NCI-H2227 treated with DMSO at 0.1 percent for 48 hours (cell line): ENCODE data around the gene MORN1.
A peak's percentile ranks its signal among the peaks of the same experiment; 100 is the strongest.

Source experiments
- DNase-seq: peaks from one replicate; lab custom pipeline; 2025; lab: John Stamatoyannopoulos, UW

The MORN1 gene

DNA sequence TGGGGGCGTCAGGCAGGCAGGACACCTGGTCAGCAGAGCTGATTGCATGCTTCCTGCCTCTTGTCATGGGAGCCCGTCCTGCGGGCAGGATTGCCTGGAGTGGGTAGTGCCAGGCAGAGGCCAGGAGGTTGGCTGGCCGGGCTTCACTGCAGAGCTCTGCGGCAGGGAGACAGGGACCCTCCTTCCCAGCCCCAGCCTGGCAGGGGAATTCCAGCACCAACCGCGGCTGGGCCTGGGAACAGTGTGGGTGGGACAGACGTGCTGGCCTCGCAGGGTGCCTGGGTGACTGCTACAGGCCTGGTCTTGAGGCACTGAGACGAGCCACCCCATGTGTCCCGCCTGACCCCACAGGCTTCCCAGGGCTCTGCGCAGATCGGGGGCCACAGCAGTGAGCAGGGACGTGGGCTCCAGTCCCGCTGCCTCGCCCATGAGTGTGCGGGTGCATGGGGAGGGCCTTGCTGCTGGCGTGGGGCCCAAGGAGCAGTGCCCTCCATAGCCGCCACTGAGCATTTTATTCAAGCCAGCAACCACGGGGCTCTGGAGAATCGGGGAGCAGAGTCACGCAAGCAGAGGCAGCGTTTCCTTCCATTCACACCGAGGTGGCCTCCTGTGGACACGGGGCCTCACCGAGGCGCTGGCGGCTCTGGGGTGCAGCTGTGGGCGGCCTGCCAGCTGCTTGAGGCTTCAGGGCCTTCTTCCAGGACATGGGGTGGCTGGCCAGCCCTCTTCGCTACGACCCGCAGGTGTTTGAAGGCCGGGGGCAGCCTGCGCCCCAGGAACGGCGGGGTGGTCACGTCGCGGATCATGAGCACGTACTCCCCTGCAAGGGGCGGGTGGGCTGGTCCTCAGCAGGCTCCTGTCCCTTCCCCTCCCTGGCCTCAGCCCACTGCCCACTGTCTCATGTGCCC is 70.3 kb downstream of the MORN1 start:
- DNase-seq, result no peak

DNA sequence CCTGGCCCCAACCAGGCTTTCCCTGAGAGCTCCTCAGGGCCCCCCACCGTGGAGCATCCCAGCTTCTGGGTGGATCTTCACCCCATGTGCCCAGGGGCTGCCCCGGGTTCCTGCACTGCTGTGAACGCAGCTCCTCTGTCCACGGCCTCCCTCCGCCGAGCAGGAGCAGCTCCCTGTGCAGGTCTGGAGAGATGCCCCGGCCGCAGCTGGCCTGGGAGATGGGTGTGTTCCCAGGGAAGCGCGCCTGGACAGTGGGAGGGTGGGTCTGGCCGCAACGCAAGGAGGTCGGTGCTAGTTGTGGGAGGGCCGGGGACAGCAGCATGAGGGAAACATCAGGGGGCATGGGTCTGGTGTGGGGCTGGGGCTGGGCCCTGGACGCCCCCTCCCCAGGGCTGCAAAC is 71.3 kb downstream of the MORN1 start:
- no peak for DNase-seq

DNA sequence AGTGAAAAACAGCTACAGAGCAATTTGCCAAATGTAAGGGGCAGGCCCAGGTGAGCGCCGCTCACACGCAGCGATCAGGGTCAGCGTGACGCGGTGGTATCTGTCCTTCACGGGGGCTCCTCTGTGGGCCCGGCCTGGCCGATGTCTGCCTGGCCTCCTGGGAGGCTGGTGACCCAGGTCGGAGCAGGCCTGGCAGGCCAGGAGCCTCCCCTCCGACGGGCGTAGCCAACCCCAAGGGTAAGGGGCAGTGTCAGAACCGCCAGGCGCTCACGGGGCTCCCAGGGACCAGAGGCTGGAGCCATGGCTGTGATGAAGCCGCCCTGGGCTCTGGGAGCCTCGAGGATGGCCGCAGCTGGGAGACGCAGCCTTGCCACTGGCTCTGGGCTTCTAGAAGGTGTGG is 72.1 kb downstream of the MORN1 start:
- no peak for DNase-seq

DNA sequence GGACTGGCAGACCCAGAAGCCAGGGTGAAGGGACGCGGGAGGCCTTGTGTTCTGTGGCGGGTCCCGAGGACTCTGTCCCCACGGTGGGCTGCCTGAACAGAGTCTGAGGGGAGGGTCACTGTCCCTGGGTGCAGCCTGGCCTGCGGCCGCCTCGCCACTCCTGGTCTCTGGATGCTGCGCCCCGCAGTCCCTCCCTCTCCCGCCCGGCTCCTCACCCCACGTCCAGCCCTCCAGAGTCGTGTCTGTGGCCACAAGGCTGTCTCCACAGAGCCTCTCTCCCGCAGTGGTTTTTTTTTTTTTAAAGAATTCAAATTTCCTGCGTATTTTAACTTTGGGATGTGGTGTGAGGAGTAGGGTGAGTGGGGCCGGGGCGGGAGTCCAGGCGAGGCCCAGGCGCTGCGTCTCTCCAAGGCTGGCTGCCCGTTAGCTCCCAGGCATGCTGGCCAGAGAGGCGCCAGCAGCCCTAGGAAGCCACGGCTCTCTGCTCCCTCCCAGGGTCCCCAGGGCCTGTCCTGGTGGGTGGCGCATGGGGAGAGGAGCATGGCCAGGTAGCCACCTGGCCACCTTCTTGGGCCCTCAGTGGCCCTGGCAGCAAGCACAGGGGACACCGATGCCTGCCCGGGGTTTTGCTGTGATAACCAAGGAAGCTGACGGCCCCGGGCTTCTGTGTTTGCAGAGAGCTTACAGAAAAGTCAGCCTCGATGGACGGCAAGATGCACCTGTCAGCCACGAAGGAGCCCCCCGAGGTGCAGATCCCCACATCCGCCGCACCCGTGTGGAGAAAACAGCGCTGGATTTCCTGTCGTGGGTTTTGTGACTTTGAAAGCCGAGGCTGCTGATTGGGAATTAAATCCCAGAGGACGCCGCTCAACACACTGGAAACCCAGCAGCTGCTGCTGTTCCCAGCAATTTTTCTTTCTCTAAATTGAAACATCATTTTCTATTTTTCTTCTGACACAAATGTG is 72.8 kb downstream of the MORN1 start:
- no peak for DNase-seq

DNA sequence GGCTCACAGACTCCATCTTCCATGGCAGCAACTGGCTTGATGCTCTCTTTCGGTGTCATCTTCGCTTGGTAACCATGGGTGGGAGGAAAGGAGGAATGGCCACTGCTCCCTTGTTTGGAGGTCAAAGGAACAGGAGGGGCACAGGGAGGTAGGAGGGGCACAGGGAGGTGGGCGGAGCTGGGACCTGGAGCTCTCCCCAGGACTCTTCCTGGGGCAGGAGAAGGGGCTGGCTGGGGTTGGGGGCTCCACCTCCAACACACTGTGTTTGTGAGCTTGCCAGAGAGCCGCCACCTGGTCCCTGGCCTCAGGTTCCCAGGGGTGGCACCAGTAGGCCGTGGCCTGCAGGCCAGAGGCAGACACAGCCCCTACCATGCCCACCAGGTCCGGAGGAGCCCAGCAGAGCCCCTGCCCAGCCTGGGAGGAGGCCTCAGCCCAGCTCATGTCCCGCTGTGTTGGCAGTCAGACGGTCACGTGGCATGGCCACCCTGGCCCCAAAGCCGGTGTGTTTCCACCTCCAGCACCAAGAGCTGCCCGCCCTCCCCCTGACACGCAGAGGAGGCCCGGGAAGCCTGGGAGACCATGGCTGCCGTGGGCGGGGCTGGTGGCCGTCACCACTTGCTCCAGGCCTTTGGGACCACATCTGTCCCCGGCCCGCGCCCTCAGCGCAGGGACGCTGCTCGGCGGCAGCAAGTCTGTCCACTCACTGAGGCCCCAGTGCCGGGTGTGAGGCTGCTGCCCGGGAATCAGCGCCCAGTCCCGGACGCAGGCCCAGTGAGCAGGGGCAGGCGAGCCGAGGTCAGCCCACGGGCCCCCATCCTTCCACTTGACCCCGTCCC is 73.9 kb downstream of the MORN1 start:
- no peak for DNase-seq

DNA sequence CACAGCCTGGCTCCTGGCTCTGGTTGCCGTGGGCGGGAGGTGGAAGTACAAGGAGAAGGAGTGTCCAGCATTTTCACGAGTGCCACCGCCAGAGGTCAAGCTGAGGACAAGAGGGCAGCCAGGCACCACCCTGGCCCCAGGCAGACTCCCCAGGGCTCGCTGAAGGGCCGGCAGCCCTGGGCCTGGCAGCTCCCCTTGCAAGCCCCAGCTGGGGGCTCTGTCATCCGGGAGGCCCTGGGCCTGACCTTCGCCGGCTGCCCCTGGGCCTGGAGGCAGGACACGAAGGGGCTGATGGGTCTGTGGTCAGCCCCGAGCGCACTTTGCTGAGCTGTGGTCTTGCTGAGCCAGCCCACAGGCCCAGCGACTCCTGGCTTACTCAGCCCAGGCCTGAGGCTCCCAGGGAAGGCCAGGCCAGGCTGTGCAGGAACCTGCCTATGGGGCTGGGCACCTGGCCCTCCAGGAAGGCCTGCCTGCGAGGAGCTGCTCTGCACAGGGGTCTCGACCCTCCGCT is 74.8 kb downstream of the MORN1 start:
- DNase-seq, result no peak

DNA sequence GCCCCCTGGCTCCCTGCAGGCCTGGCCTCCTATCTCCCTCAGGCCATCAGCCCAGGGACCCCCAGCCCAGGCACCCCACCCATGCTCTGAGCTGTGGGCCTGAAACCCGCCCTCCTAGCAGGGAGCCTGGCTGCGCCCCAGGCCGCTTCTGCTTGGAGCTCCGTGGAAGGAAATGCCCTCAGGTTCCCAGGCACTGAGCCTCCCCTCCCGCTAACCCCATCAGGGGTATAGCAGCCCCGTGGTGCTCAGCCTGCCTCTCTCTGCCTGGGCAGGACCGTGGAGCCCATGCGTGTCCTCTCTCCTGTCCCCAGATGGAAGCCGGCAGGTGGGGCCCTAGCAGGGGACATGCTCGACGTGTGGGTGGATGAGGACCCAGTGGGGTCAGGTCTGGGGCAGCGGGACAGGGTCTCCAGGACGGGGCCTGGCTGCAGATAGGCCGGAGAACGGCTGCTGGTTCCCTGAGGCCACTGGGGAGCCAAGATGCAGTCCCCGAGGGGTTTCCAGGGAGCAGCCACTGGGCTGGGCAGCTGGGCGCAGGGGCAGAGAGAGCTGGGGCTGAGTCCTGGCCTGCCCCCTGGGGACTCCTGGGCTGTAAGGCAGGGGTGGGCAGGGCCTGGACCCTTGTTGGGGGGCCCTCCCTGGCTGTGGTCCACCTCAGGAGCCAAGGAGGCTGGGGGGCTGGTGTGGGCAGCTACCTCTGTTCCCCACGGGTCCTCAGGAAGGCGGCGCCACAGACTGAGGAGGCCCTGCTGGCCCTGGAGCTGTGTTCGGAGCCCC is 75.5 kb downstream of the MORN1 start:
- no peak for DNase-seq

DNA sequence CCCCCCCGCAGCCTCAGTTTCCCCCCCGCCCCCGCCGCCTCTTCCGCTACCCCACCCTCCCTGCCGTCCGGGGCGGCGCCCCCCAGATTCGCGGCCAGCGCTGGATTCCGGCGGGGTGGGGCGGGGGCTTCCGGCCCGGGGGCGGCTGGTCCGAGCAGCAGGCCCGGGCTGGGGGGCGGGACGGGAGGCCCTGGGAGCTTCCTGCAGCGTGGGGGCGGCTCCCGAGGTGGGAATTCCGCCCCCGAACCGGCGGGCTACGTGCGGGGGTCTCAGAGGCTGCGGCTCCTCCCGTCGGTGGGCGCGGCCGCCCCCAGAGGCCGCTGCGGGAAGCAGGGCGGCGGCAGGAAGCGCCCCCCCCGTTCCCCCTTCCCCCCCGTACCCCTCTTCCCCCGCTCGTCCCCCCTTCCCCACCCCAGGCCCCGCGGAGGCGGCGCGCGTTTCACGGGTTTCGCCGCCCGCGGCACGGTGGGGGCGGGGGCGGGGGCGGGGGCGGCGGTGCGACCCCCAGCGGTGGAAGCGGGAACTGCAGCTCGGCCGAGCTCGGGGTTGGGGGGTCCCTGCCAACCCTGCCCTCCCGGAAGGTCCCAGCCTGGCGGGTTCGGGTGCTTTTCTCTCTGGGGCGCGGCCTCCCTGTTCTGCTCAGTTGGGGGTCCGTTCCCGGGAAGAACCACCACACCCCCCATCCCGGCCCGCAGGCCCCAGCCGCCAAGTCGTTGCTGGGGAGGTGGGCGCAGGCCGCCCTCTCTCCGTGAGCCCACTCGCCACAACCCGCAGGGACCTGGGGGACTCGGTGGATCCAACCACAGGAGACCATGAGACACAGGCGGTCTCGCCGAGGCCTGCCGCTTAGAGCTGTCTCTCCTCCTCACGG is 76.3 kb downstream of the MORN1 start:
- peak; percentile 58 for DNase-seq

DNA sequence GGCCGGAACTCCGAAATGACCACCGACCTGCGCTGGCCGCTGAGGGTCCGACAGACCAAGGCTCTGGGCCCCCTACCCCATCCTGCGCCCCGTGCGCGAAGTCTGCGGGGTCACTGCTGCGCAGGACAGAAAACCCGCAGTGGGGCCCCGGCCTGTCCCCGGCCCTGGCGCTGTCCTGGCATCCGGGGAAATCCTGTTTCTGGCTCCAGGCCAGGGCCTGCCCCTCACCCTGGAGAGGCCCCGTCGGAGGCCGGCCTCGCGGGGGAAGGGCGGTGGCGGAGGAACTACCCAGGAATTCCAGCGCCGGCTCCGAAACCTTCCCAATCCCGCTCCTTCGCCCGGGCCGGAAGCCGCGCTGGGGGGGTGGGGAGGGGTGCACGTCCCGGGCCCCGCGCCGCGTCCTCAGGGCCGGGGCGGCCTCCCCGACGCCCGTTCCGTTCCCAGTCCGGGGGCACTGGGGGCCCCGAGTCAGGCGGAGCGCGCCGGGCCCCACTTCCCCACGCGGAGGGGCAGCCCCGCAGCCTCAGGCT is 77.0 kb downstream of the MORN1 start:
- DNase-seq, result peak; percentile 22

DNA sequence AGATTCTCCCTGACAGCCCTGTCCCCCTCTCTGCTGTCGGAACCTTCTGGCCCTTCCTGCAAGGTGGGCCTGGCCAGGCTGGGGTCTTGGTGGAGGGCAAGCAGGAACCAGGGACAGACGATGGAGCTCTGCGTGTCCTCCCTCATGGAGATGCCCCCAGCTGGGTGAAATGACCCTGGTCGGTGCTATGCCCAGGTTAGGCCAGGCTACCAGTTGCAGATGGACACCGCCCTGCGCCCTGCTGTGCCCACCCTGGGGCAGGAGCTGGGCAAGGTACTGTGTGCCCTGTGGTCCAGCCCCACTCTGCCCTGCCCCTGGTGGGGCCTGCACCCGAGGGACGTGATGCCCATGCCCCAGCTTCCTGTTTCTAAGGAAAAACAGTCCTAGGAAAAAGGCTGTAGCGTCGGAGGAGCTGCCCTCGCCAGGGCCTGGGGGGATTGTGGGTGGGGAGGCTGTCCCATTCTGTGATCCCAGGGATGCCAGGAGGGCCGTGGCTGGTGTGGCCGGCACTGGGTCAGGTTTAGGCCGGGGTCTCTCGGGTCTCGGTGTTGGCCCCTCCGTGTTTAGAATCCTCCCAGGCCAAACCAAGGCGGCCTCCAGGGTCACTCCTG is 77.6 kb downstream of the MORN1 start:
- DNase-seq, result no peak

DNA sequence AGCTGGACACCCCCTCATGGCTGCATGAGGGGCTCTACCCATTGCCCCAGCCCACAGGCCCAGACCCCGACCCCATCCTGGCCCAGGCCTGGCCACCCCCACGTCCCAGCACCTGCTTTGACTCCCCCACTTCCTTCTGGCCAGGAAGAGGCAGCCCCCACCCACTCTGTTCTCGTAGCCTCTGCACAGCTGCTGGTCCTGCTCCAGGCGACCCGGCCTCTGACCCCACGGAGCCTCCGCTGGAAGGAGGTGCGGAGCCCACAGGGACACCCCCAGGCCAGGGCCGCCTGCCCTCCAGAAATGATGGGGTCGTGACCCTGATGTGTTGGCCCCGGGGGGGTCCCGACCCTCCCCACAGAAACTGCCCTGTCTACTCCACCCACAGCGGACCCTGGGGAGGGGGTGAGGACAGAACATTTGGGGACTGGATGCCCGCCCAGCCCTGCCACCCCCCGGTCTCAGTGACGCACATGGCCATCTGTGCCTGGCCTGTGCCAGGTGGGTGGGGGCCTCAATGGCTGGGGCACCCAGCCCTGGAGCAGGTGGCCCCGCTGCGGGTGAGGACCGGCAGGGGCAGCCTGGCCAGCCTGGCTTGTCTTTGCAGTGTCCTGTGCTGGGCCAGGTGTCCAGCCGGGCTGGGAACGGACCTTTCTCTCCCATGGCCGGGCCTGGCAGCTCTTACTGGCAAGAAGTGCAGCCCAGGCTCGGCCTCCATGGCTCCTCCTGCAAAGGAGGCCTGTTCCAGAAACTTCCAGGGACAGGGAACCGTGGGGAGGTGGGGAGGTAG is 78.6 kb downstream of the MORN1 start:
- no peak for DNase-seq

DNA sequence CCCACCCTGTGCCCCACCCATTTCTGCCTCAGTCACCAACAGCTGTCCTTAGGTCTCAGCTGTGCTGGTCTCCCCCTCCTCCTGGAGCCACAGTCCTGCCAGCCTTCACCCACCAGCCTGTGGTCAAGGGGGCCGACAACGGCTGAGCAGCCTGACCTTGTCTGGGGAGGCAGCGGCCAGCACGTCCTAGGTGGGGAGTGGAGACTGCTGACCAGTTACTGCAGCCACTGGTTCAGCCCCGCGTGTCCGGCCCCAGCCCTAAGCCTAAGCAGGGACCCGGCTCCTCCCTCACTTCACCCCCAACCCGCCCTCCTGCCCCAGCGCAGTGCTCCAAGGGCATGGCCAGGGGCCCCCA is 79.2 kb downstream of the MORN1 start:
- no peak for DNase-seq

DNA sequence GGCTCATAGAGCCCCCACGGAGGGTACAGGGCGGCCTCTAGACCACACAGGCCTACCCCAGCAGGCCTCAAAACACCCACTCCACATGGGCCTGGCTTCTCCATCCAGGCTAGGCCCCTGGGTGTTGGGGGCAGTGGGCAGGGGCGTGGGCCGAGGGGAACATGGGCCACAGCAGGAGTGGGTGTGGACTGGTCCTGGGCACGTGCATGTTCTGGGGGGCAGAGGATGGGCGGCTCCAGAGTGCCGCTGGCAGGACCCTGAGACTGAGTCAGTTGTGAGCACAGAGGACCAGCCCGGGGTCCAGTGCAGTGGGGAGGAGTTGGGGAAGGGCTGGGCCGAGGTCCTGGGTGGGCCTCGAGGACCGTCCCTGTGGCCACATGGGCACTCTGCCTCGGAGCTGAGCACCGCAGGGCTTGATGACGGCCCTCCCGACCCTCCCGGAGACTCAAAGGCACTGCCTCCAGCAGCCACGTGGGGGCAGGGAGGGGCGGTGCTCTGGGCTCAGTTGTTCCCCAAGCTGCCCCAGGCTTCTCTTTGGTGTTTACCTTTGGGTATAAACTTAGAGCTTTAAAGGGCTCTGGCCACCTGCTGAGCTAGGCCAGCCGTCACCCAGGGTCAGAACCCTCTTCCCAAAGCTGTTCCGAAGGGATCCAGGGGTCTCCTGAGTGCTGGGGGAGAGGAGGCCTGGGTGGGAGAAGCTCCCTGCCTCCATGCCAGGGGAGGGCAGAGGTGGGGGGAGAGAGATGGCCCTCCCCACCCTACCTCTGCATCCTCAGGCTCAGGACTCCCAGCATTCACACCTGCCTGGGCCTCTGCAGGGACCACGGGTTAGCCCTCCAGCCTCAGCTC is 79.9 kb downstream of the MORN1 start:
- no peak for DNase-seq

DNA sequence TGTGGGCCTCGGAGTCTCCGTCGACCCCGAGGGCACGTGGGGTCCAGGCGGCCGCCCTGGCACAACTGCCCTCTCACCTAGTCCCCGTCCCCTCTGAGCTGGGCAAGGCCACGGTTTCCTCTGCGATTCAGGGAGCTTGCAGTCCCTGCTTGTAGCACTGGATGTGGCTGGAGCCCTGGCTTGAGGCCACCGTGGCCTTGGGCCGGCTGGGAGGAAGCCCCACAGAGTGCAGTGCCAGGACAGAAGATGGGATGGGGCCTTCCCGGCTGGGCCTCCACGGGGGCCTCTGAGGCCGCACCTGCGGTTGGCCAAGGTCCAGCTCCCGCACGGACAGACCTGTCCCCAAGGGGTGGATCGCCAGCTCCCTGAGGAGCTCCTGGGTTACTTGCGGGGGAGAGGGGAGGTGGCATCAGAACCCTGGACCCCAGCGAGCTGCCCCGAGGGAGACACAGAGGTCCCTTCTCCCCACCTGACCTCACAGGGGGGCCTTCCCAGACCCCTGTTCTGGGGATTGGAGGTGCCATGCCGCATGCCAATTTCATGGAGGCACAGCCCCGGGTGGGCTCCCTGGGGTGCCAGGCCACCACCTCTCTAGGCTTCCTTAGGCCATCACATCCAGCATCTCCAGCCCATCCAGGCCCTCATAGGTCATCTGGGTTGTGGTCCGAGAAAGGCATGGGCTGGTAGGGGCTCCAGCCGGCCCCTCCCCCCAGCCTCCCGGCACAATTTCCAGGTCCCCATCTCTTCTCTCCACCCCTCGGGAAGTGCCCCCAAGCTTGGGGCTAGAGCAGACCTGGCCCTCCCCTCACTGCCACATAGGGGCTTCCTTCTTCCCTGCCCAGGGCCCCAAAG is 80.8 kb downstream of the MORN1 start:
- no peak for DNase-seq

DNA sequence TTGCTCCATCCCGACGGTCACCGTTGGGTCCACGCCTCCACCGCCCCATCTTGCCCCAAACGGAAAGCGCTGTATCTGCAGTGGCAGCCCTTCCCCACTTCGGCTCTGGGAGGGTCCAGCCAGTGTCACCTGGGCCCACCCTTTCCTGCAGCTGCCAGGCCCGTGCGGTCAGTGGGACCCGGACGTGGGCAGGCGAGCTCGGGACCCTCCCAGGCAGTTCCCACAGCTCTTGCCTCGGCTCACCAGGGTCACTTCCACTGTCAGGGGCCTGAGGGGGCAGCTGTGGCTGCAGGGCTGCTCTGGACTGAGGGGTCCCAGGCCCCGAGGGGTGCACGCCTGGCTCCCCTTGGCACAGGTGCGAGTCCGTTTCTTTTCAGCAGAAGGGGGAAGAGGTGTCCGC is 82.5 kb downstream of the MORN1 start:
- no peak for DNase-seq

DNA sequence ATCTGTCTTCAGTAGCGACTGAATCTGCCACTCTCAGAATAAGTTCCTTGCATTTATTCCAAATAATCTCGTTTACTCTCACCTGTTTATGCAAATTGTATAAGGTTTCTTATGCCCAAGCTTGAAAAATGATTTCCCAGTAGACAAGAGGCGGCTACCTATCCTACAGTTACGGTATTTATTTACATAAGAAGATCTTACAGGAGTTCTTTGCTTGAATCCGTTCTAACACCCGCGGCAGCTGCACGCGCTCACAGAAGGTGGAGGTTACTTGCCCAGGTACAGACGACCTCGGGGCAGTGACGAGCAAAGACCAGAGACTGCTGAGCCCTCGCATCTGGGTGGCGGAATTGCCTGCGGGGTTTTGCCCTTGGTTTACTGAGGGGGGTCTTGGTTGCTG is 83.4 kb downstream of the MORN1 start:
- DNase-seq, result no peak
